Subcutaneous abdominal adipose tissue (tissue), 5 donors: Measurements from ENCODE around the gene SLC7A10.

Experiments
- H3K27ac ChIP-seq: one replicate; pipeline ENCODE4 v1.7.0; 2013; ENCODE audit warnings: low read depth, mild to moderate bottlenecking, inconsistent platforms, low read length, moderate library complexity
- H3K27me3 ChIP-seq, 5 donors: one replicate each; pipeline ENCODE4 v1.7.0; 2013; ENCODE audit warnings: low read length in 5 of 5, inconsistent platforms in 1 of 5; ENCODE audit not compliant: control insufficient read depth in 5 of 5, insufficient read depth in 4 of 5
- H3K36me3 ChIP-seq, 5 donors: one replicate each; pipeline ENCODE4 v1.7.0; 2013; ENCODE audit warnings: low read length in 5 of 5; ENCODE audit not compliant: control insufficient read depth in 5 of 5, insufficient read depth in 5 of 5
- H3K4me1 ChIP-seq, 5 donors: one replicate each; pipeline ENCODE4 v1.7.0; 2013; ENCODE audit warnings: low read length in 5 of 5, mild to moderate bottlenecking in 3 of 5, moderate library complexity in 1 of 5; ENCODE audit not compliant: control insufficient read depth in 5 of 5, insufficient read depth in 5 of 5
- H3K4me3 ChIP-seq, 5 donors: one replicate each; pipeline ENCODE4 v1.7.0; 2013; ENCODE audit warnings: low read length in 5 of 5, low read depth in 1 of 5
- H3K9ac ChIP-seq, 5 donors: one replicate each; pipeline ENCODE4 v1.7.0; 2013; ENCODE audit warnings: low read length in 5 of 5, mild to moderate bottlenecking in 4 of 5, moderate library complexity in 3 of 5
- H3K9me3 ChIP-seq, 5 donors: one replicate each; pipeline ENCODE4 v1.7.0; 2013; ENCODE audit warnings: low read length in 5 of 5; ENCODE audit not compliant: control insufficient read depth in 5 of 5
- donor health status: healthy.
- donor health status: healthy.
- donor health status: healthy.
- donor health status: healthy.
- donor health status: healthy.

Gene SLC7A10

GRCh38 chr19:33255781-33256180 lies 30.1 kb upstream of the SLC7A10 start:
- no peak overlapping the region for H3K9ac ChIP-seq
- no peak overlapping the region for H3K4me3 ChIP-seq
- peaks cover 0 to 12% (median 5%) of the 10 kb centered on the region in 5 donors for H3K9me3 ChIP-seq
- H3K36me3 ChIP-seq: no peaks in the 10 kb centered on the region
- H3K4me1 ChIP-seq: peaks cover 1 to 36% (median 18%) of the 10 kb centered on the region in 5 donors
- H3K27me3 ChIP-seq: peaks cover 0 to 6% (median 0%) of the 10 kb centered on the region in 5 donors
- H3K27ac ChIP-seq: no peak overlapping the region

DNA sequence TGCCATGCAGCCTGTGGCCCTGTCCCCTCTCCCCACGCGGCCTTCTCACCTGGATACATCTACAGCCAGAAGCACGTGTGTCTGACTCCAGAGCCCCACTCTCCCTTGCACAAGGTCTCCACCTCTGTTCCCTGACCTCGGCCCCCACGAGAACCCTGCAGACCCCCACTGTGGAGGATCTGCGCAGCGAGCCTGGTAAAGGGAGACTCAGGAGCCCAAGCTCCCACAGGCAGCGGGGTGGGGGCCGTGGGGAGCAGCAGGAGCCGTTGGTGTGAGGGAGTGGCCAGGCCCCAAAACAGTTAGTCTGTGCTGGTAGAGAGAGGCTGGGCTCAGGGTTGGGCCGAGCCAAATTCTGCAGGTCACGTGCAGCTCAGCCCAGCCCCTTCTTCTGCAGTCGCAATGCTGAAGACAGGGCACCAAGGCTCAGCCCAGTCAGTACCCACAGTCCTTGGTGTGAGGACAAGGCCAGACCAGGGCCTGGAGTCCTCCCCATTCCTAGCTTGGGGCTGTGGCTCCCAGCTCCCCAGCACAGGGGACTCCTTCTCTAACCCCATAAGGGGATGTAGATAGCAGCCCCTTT lies 28.7 kb upstream of the SLC7A10 start:
- Histone ChIP-seq H3K9me3 (peaks cover 0 to 12% (median 5%) of the 10 kb centered on the region in 5 donors), H3K36me3 (no peaks in the 10 kb centered on the region), H3K4me1 (peaks cover 1 to 33% (median 18%) of the 10 kb centered on the region in 5 donors), H3K27ac (no peak overlapping the region), H3K9ac (no peak overlapping the region), H3K4me3 (no peak overlapping the region), H3K27me3 (peaks cover 0 to 6% (median 0%) of the 10 kb centered on the region in 5 donors)

- H3K4me1 ChIP-seq: peaks cover 1 to 47% (median 32%) of the 10 kb centered on the region in 5 donors
Measured at GRCh38 chr19:33252971-33253370, 27.3 kb upstream of the SLC7A10 start.

DNA sequence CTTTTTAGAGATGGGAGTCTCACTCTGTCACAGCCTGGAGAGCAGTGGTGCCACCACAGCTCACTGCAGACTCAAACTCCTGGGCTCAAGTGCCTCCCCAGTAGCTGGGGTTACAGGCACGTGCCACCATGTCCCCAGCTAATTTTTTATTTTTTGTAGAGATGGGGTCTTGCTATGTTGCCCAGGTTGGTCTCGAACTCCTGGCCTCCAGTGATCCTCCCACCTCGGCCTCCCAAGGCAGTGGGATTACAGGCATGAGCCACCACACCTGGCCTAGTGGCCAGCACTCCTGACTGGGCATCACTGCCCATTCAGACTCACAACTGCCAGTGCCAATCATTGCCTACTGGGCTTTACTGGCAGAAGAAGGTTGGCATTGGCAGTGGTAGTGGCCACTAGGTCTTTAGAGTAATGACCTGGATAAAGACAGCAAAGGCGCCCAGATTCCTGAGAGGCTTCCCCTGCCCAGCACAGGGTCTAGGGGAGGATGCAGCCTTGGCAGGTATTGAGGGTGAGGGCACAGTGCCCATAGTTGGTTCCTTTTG lies 26.8 kb upstream of the SLC7A10 start:
- Histone ChIP-seq H3K4me3 (no peak overlapping the region), H3K9me3 (peaks cover 0 to 2% (median 1%) of the 10 kb centered on the region in 5 donors), H3K27ac (no peak overlapping the region), H3K4me1 (peaks cover 1 to 52% (median 34%) of the 10 kb centered on the region in 5 donors), H3K36me3 (no peaks in the 10 kb centered on the region), H3K27me3 (peaks cover 0 to 6% (median 0%) of the 10 kb centered on the region in 5 donors), H3K9ac (no peak overlapping the region)

More at GRCh38 chr19:33252971-33253370, 27.3 kb upstream of the SLC7A10 start:
- Histone ChIP-seq H3K27me3 (peaks cover 0 to 6% (median 0%) of the 10 kb centered on the region in 5 donors), H3K4me3 (no peak overlapping the region), H3K36me3 (no peaks in the 10 kb centered on the region), H3K9me3 (peaks cover 0 to 7% (median 5%) of the 10 kb centered on the region in 5 donors), H3K27ac (no peak overlapping the region), H3K9ac (no peak overlapping the region)

DNA sequence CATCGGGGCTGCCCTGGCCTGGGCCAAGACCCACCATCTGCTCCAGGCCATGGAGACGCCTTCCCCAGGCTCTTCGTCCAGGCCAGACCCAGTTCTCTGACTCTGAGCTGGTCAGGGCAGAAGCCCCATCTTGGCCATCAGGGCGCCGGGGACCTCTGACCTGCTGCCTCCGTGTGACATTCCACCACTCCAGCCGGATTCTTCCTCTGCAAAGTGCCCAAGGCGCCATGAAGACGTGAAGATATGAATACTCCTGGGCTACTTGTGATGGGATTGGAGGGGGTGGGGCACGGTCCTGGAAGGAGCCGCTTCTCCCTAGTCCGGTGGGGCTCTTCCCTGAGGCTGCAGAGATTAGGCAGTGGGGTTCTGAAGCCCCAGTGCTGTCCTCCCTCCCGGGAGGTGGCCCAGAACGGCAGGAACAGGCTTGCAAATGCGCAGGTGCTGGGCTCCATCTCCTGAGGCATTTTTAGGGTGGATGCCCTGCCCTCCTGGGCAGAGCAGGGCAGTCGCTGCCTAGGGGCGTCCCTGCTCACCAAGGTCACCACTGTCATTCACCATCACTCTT lies 26.0 kb upstream of the SLC7A10 start:
- H3K9me3 ChIP-seq: no peaks in the 10 kb centered on the region
- no peak overlapping the region for H3K9ac ChIP-seq
- peaks cover 0 to 6% (median 0%) of the 10 kb centered on the region in 5 donors for H3K27me3 ChIP-seq
- no peaks in the 10 kb centered on the region for H3K36me3 ChIP-seq
- H3K4me1 ChIP-seq: peaks cover 1 to 61% (median 40%) of the 10 kb centered on the region in 5 donors
- H3K27ac ChIP-seq: no peak overlapping the region
- no peak overlapping the region for H3K4me3 ChIP-seq

DNA sequence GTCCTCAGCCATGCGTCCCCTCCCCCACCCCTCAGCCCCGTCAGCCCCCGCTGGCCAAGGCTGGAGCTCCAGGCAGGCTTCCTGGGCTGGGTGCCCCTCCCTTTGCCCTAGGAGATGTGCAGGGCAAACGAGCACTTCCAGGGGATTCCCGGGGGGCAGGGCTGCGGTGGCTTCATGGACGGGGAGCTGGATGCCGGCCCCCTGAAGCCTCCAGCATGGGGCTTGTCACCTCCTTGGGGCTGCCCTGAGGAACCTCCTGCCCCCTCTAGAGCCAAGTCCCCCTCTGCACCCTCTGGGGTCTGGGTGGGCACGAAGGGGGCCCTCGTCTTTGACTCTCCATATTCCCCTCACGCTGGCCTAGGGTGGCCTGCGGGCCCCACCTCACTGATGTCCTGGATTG lies 25.4 kb upstream of the SLC7A10 start:
- Histone ChIP-seq H3K9me3 (peaks cover 0 to 4% (median under 1%) of the 10 kb centered on the region in 5 donors), H3K36me3 (no peaks in the 10 kb centered on the region), H3K27ac (no peak overlapping the region), H3K9ac (no peak overlapping the region), H3K4me1 (peaks cover 1 to 62% (median 45%) of the 10 kb centered on the region in 5 donors), H3K27me3 (peaks cover 0 to 6% (median 0%) of the 10 kb centered on the region in 5 donors), H3K4me3 (no peak overlapping the region)

- peaks cover 1 to 62% (median 46%) of the 10 kb centered on the region in 5 donors for H3K4me1 ChIP-seq
Measured at GRCh38 chr19:33250500-33250899, 24.9 kb upstream of the SLC7A10 start.

GRCh38 chr19:33249740-33250366 lies 24.2 kb upstream of the SLC7A10 start:
- Histone ChIP-seq H3K27ac (no peak overlapping the region), H3K27me3 (peaks cover 0 to 6% (median 0%) of the 10 kb centered on the region in 5 donors), H3K4me3 (no peak overlapping the region), H3K9ac (no peak overlapping the region), H3K36me3 (no peaks in the 10 kb centered on the region), H3K9me3 (peaks cover 0 to 16% (median 13%) of the 10 kb centered on the region in 5 donors), H3K4me1 (peaks cover 1 to 62% (median 45%) of the 10 kb centered on the region in 5 donors)

More at GRCh38 chr19:33250500-33250899, 24.9 kb upstream of the SLC7A10 start:
- Histone ChIP-seq H3K9me3 (peaks cover 0 to 10% (median 6%) of the 10 kb centered on the region in 5 donors), H3K27me3 (peaks cover 0 to 6% (median 0%) of the 10 kb centered on the region in 5 donors), H3K4me3 (no peak overlapping the region), H3K27ac (no peak overlapping the region), H3K36me3 (no peaks in the 10 kb centered on the region), H3K9ac (no peak overlapping the region)

GRCh38 chr19:33248954-33249613 lies 23.4 kb upstream of the SLC7A10 start:
- H3K9me3 ChIP-seq: peaks cover 0 to 19% (median 16%) of the 10 kb centered on the region in 5 donors
- H3K27me3 ChIP-seq: peaks cover 0 to 6% (median 0%) of the 10 kb centered on the region in 5 donors
- H3K4me1 ChIP-seq: peaks cover 0 to 56% (median 41%) of the 10 kb centered on the region in 5 donors
- H3K36me3 ChIP-seq: no peaks in the 10 kb centered on the region
- H3K9ac ChIP-seq: no peak overlapping the region
- H3K4me3 ChIP-seq: no peak overlapping the region
- no peak overlapping the region for H3K27ac ChIP-seq
